SK-N-MC (cell line): Measurements from ENCODE around the gene ERC2.

ENCODE experiments used
- EZH2 ChIP-seq: fragments of 200-600 bp; sonication (generic); IDR thresholded peaks from one replicate; pipeline ENCODE4 v1.6.1; 2017; ENCODE audit warnings: antibody characterized with exemption
- FOXP2 ChIP-seq: optimal IDR thresholded peaks from 2 replicates; pipeline ENCODE3; 2011; ENCODE audit warnings: mild to moderate bottlenecking, moderate library complexity; ENCODE audit not compliant: insufficient read depth; ENCODE audit errors: extremely low read length, control extremely low read depth
- POLR2AphosphoS5 ChIP-seq: IDR thresholded peaks from 2 replicates; pipeline ENCODE4 v1.6.1; 2012; ENCODE audit warnings: mild to moderate bottlenecking, low read depth, low read length, borderline replicate concordance

GRCh38 chr3:56196700-56197099, 271.6 kb downstream of the ERC2 start:
- TF ChIP-seq EZH2 (no peak), POLR2AphosphoS5 (no peak), FOXP2 (no peak)
